SHP77 (cell line): Measurements from ENCODE around the gene MRTFB.
"Not testable (repeated sequence)": the region's sequence is repeated elsewhere in the genome, so short reads cannot be mapped to it uniquely, and the experiment has no call there.

ENCODE experiments used
- DNase-seq, 2 experiments: peaks; one replicate each; lab custom pipeline; 2025; lab: John Stamatoyannopoulos, UW

MRTFB gene, protein sequence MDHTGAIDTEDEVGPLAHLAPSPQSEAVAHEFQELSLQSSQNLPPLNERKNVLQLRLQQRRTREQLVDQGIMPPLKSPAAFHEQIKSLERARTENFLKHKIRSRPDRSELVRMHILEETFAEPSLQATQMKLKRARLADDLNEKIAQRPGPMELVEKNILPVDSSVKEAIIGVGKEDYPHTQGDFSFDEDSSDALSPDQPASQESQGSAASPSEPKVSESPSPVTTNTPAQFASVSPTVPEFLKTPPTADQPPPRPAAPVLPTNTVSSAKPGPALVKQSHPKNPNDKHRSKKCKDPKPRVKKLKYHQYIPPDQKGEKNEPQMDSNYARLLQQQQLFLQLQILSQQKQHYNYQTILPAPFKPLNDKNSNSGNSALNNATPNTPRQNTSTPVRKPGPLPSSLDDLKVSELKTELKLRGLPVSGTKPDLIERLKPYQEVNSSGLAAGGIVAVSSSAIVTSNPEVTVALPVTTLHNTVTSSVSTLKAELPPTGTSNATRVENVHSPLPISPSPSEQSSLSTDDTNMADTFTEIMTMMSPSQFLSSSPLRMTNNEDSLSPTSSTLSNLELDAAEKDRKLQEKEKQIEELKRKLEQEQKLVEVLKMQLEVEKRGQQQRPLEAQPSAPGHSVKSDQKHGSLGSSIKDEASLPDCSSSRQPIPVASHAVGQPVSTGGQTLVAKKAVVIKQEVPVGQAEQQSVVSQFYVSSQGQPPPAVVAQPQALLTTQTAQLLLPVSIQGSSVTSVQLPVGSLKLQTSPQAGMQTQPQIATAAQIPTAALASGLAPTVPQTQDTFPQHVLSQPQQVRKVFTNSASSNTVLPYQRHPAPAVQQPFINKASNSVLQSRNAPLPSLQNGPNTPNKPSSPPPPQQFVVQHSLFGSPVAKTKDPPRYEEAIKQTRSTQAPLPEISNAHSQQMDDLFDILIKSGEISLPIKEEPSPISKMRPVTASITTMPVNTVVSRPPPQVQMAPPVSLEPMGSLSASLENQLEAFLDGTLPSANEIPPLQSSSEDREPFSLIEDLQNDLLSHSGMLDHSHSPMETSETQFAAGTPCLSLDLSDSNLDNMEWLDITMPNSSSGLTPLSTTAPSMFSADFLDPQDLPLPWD

GRCh38 chr16:14070877-14071575, at the start of gene MRTFB:
TSS of gene MRTFB (plus strand) at chr16:14071319. CDS start at chr16:14140607, 69,288 bp downstream.
- peak; percentile 54 to 80 for DNase-seq

DNA sequence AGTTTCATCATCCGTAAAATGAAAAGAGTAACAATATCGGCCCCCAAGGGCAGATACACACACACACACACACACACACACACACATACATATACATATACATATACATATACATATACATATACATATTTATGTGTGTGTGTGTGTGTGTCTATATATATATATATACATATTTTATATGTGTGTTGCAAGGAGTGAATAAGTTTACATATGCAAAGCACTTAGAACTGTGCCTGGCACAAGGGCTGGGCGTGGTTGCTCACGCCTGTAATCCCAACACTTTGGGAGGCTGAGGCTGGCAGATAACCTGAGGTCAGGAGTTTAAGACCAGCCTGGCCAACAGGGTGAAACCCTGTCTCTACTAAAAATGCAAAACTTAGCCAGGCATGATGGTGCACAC, 47.6 kb upstream of the MRTFB start:
- not testable (repeated sequence) for DNase-seq

GRCh38 chr16:14024283-14024682, 46.8 kb upstream of the MRTFB start:
- DNase-seq = no peak

- DNase-seq = no peak
These were observed 44.4 kb upstream of the MRTFB start for GRCh38 chr16:14026572-14027285.

DNA sequence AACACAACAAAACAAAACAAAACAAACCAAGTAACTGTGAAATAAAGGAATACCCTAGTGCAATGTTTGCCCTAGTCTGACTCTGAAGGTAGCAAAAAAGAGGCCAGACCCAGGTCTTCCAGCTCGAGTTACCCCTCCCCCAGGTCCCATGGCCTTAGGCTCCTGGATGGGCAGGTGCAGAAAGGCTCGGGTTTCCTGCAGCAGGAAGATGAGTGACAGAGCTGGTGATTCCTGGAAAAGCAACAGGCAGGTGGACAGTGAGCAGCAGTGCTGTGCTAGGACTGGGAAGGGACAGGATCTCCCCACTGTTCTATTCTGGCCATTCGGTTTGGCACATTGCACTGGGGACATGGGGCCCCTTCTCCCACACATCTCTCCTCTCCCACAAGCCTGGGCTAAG, 42.9 kb upstream of the MRTFB start:
- DNase-seq = peak; percentile 79 to 90

DNA sequence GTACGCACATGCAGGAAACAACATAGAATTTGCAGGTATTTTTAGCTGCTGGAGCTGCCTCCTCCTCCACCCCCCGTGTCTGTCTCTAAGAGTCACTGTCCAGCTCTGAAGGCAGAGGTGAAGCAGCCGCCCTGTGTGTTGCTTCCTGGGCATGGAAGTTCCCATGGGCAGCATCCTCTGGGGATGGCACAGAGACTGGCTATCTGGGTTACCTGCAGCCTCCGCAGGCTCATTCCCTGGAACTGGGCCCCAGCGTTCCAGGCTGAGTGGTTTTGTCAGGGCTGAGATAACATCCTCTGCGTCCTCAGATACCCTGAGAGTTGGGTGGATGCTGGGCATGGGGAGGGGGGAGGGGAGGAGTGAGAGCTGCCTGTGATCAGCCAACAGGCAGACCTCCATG, 41.5 kb upstream of the MRTFB start:
- no peak for DNase-seq

- no peak for DNase-seq
These were observed 36.0 kb upstream of the MRTFB start for GRCh38 chr16:14035092-14035491.

- DNase-seq = no peak
These were observed 34.2 kb upstream of the MRTFB start for GRCh38 chr16:14036889-14037288.

- no peak for DNase-seq
These were observed 33.2 kb upstream of the MRTFB start for GRCh38 chr16:14037960-14038359.

DNA sequence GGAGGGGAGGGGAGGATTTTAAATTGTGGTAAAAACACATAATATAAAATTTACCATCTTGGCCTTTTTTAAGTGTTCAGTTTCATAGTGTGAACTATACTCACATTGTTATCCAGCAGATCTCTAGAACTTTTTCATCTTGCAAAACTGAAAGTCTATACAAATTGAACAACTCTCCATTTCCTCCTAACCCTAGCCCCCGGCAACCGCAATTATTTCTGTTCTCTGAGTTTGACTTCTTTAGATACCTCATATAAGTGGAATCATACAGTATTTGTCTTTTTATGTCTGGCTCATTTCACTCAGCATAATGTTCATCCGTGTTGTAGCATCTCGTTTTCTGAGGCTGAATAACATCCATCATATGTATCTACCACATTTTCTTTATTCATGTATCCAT, 30.0 kb upstream of the MRTFB start:
- DNase-seq = no peak

GRCh38 chr16:14042706-14043105, 28.4 kb upstream of the MRTFB start:
- DNase-seq = no peak

DNA sequence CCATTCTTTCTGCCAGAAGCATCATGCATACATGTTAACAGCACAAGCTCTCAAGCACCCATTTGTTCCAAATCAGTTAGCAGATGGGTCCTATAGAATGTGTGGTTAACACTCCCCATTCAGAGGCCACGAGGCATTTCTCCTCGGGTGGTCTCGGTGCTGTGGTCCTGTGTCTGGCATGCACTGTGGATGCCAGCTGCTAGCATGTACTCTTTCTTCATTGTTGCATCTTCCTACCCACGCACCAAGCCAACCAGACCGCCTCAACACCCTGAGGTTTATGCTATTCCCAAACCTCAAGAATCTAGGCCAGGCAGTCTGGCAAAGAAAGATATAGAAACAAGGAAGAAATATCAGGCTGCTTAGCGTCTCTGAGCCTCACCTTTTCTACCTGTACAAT, 27.8 kb upstream of the MRTFB start:
- DNase-seq = no peak

GRCh38 chr16:14043793-14044192, 27.3 kb upstream of the MRTFB start:
- no peak for DNase-seq

DNA sequence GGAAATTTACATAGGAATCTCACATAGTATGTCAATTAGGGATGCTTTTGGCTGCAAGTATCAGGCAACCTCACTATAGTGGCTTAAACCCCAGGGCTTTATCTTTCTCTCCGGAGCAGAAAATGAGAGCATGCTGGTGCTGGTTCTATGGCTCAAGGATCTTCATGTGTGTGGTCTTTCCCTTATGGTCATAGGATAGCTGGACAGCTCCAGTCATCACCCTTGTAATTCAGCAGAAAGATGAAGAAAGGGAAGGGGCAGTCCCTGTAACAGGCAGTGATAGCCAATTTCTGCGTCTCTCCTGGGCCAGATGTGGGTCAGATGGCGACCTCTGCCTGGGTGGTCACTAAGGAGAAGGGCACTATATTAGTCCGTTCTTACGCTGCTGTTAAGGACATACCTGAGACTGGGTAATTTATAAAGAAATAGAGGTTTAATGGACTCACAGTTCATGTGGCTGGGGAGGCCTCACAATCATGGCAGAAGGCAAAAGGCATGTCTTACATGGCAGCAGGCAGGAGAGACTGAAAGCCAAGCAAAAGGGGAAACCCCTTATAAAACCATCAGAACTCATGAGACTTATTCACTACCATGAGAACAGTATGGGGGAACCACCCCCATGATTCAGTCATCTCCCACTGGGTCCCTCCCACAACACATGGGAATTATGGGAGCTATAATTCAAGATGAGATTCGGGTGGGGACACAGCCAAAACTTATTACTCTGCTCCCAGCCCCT, 23.8 kb upstream of the MRTFB start:
- DNase-seq = not testable (repeated sequence)

GRCh38 chr16:14050291-14051027, 20.7 kb upstream of the MRTFB start:
- no peak for DNase-seq

GRCh38 chr16:14051103-14051729, 19.9 kb upstream of the MRTFB start:
- DNase-seq = no peak

DNA sequence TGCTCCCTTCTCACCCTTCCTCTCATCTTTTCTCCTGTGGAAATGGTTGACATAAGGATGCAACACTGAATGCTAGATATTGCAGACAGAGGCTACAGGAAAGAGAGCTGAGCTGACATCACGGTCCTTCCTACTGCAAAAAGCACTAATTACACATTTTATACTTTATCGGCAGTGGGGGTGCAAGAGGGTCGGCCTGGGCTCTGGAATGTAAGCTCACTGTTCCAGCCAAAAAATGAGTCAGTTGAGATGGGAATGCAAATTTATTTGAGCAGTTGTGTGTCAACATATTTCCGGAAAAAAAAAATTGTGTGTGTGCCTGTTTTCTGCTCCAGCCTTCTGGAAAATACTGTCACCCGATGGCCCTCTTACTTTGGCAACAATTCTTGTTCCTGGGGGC, 14.1 kb upstream of the MRTFB start:
- DNase-seq = no peak

- no peak for DNase-seq
These were observed 13.2 kb upstream of the MRTFB start for GRCh38 chr16:14057878-14058382.

- no peak for DNase-seq
These were observed 9.3 kb upstream of the MRTFB start for GRCh38 chr16:14061732-14062259.
